Adrenal gland (tissue), 12 donors: Measurements from ENCODE around the gene UBXN1. TPM values are rescaled to one million over a fixed set of nuclear protein-coding genes. Genes with fewer than 3 reads are reported as not detected.
A peak's percentile ranks its signal among the peaks of the same experiment; 100 is the strongest.
"Not testable (repeated sequence)": the region's sequence is repeated elsewhere in the genome, so short reads cannot be mapped to it uniquely, and the experiment has no call there.

Experiments
- DNase-seq, 7 donors: peaks; one replicate each; pipeline ENCODE4 v3.0.0-alpha.2; 2019 to 2020
- H3K27ac ChIP-seq, 5 donors: fragments of 200-600 bp; sonication (generic) in 4 of 5; 1 replicate in 3 of 5; 2 replicates in 2 of 5; pipeline versions ENCODE4 v1.5.1 to v1.8.0; 2016 to 2020; ENCODE audit warnings: mild to moderate bottlenecking in 1 of 5
- H3K27me3 ChIP-seq: fragments of 200-600 bp; 2 replicates; pipeline ENCODE4 v1.8.0; 2021
- H3K36me3 ChIP-seq, 2 donors: fragments of 200-600 bp; replicated peaks in 1 of 2; 1 replicate in 1 of 2; 2 replicates in 1 of 2; pipeline versions ENCODE4 v1.5.1 to v1.8.0; 2018 to 2022
- H3K4me1 ChIP-seq, 2 donors: fragments of 200-600 bp; replicated peaks in 1 of 2; 1 replicate in 1 of 2; 2 replicates in 1 of 2; pipeline versions ENCODE4 v1.5.1 to v1.8.0; 2018 to 2021
- H3K4me3 ChIP-seq, 4 donors: fragments of 200-600 bp; sonication (generic) in 3 of 4; one replicate each; pipeline ENCODE4 v1.5.1; 2016 to 2018
- H3K9me3 ChIP-seq, 3 donors: fragments of 200-600 bp; sonication (generic) in 1 of 3; replicated peaks in 1 of 3; 1 replicate in 2 of 3; 2 replicates in 1 of 3; pipeline versions ENCODE4 v1.5.1 to v1.8.0; 2016 to 2021
- CTCF ChIP-seq, 6 experiments: fragments of 450-650 bp in 4 of 6; fragments of 200-600 bp in 2 of 6; sonication (generic) in 1 of 6; IDR thresholded peaks; 1 replicate in 5 of 6; 2 replicates in 1 of 6; pipeline versions ENCODE4 v1.5.1 to v1.8.0; 2016 to 2021; ENCODE audit warnings: antibody characterized with exemption in 6 of 6, mild to moderate bottlenecking in 2 of 6, moderate library complexity in 1 of 6
- POLR2A ChIP-seq, 2 donors: fragments of 450-650 bp; IDR thresholded peaks; one replicate each; pipeline ENCODE4 v1.6.1; 2017; ENCODE audit warnings: antibody characterized with exemption in 2 of 2, mild to moderate bottlenecking in 2 of 2, moderate library complexity in 1 of 2
- WGBS, 4 donors: extraction: QIAGEN DNeasy Blood & Tissue Kit in 2 of 4; methylation state at CpG; one replicate each; pipeline versions ENCODE4 v1.1.5 to v1.1.7; 2013 to 2017; 5-methylcytosine and 5-hydroxymethylcytosine counted together
- intact Hi-C, 2 donors: fragments of 100-400 bp; cut with DNase I; formaldehyde crosslinking; loops; one replicate each; pipeline versions ENCODE4 v1.14.1 to v1.15.0; 2022 to 2023
- polyA plus RNA-seq, 3 donors: library from polyadenylated mRNA; stranded (reverse); fragments of 200-250 nt in 2 of 3; fragments of 350-450 nt in 1 of 3; fragmentation: Illumina TruSeq in 1 of 3; extraction: RNeasy Lipid Tissue Mini Kit (QIAGEN cat#74804) in 1 of 3; gene quantifications; one replicate each; pipeline ENCODE4 v1.2.3, GENCODE V29; 2013 to 2014
- total RNA-seq, 9 donors: library from RNA; depleted of rRNA in 4 of 9; stranded (reverse); fragments of >200 nt in 4 of 9; fragments of 120-200 nt in 1 of 9; fragmentation: NEBNext Ultra II Directional in 1 of 9; extraction: Animal tissue kit (Norgen Biotek cat#: 25700) in 1 of 9; gene quantifications; one replicate each; pipeline versions ENCODE4 v1.1.0 to v1.2.4, GENCODE V29; 2013 to 2023
- donor health status: healthy with polysubstance abuse.
- donor health status: Bipolar disorder and iron deficiency.
- donor health status: DM: yes; HTN: yes; CAD: no.
- donor health status: DM: no; HTN: no; CAD: no.
- donor health status: DM: no; HTN: no; CAD: no.
- donor health status: DM: yes; HTN: yes; CAD: no.

Gene UBXN1
- total and polyA plus RNA-seq, 12 donors, result 81.3 to 308 (median 153) TPM

DNA sequence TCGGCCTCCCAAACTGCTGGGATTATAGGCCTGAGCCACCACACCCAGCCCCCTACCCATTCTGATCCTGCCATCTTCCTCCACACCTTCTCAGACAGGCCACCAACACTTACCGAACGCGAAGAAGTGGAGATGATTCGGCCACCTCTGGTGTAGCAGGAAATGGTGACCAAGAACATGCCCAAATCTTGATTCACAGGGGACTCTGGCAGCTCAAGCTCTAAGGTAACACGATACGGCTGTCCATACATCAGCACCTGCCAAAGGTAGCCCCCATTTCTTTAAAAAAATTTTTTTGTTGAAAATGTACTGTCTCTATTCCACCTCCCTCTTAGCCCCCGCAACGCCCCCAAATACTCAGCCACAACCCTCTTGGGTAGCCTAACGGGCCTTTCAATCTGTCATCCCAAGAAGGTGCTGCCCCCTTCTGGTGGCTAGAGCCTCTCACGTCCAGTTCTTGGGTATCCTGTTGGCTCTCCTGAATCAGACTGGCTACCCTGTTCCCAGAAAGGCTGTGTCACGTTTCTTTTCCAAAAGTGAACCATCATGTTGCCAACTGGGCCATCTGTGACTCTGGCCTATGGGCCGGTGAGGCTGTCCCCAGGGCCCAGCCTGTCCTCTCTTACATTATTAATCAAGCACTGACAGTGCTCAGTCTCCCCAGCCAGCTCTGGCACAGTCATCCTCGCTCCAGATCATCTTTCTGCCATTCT, 15.7 kb upstream of the UBXN1 start:
- TF ChIP-seq POLR2A (IDR thresholded peaks at IDR 0.05) (peak in 1 of 2 donors; percentile 15), CTCF (IDR thresholded peaks at IDR 0.05) (peak; percentile 70 to 88 (median 84))
- H3K9me3 ChIP-seq, result no peaks in the 10 kb centered on the region
- no peaks in the 10 kb centered on the region for H3K27me3 ChIP-seq
- H3K36me3 ChIP-seq, result peaks cover 0 to 35% of the 10 kb centered on the region in 2 donors
- intact Hi-C loops, result loop anchor here in 1 of 2 donors (5.0 kb wide), 1 partner anchor 312 kb away; no protein-coding TSS in a partner anchor
- 38 to 48% (median 42%) methylated on average over 14 of the region's 14 CpGs for WGBS, 4 donors
- H3K4me1 ChIP-seq, result peaks cover 0 to 2% of the 10 kb centered on the region in 2 donors
- DNase-seq, result peak; percentile 84 to 95 (median 92)
- no peak overlapping the region for H3K4me3 ChIP-seq
- peak overlapping the region in 3 of 5 donors; percentile 22 to 62 (median 59) for H3K27ac ChIP-seq

- 65 to 80% (median 75%) methylated on average over 2 to 4 of the region's 4 CpGs for WGBS, 4 donors
- H3K36me3 ChIP-seq, result peaks cover 0 to 36% of the 10 kb centered on the region in 2 donors
- intact Hi-C loops, result loop anchor here in 1 of 2 donors (5.0 kb wide), 1 partner anchor 311 kb away; no protein-coding TSS in a partner anchor
Measured at GRCh38 chr11:62693624-62694023, 14.8 kb upstream of the UBXN1 start.

DNA sequence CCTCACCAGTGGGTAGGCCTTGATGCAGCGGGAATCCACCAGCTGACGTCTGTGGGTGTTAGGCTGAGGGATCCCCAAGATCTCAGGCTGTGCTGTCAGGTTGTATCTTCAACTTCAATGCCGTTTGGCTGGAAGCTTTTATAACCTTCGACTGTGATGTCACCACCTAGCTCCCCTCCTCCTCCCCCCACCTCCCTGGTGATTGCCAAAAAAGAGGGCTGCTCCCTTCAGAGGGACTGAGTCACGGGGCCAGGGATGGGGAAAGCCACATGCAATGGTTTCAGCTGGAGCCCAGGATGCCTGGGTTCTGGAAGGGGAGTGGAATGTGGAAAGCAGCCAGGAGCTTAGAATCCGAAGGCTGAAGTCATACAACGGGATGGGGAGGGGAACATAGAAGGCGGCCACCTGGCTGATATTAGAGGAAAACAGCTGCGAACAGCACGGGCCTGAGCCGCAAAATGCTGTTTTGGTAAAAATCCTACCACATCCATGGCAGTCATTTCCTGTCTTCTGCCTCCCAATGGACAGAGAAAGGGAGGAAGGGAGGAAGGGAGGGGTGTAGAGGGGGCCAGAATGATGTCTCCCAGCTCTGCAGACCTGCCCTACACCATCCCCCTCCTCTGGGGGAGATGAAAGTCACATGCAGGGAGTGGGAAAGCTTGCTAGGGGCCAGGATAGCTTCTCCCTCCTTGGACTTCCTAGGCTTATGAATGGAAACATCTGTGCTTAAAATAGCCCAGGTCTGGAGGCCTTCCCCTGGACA, 10.7 kb upstream of the UBXN1 start, which contains the start of gene LRRN4CL:
Gene LRRN4CL, minus strand, starts transcription at position 110 of the 763 bp plus-strand sequence. CDS start 1,022 bp downstream, outside the sequence.
- peak; percentile 79 to 95 (median 89) for DNase-seq
- H3K27me3 ChIP-seq, result no peaks in the 10 kb centered on the region
- peaks cover 4 to 23% of the 10 kb centered on the region in 2 donors for H3K4me1 ChIP-seq
- TF ChIP-seq POLR2A (IDR thresholded peaks at IDR 0.05) (peak; percentile 33 to 71), CTCF (IDR thresholded peaks at IDR 0.05) (no peak)
- peak within 1 kb of the TSS; percentile 35 to 77 (median 54) for H3K27ac ChIP-seq
- intact Hi-C loops, result loop anchor here in 1 of 2 donors (5.0 kb wide), 1 partner anchor 307 kb away; no protein-coding TSS in a partner anchor
- 25 to 39% (median 32%) methylated on average over 10 to 11 of the region's 11 CpGs for WGBS, 4 donors
- H3K9me3 ChIP-seq, result no peaks in the 10 kb centered on the region
- peaks cover 0 to 36% of the 10 kb centered on the region in 2 donors for H3K36me3 ChIP-seq
- H3K4me3 ChIP-seq, result peak within 1 kb of the TSS in 1 of 4 donors; percentile 31

More at GRCh38 chr11:62693624-62694023, 14.8 kb upstream of the UBXN1 start:
- H3K27me3 ChIP-seq, H3K27ac ChIP-seq, H3K9me3 ChIP-seq, H3K4me3 ChIP-seq, DNase-seq: not testable (repeated sequence)
- H3K4me1 ChIP-seq, result peaks cover 4 to 12% of the 10 kb centered on the region in 2 donors

DNA sequence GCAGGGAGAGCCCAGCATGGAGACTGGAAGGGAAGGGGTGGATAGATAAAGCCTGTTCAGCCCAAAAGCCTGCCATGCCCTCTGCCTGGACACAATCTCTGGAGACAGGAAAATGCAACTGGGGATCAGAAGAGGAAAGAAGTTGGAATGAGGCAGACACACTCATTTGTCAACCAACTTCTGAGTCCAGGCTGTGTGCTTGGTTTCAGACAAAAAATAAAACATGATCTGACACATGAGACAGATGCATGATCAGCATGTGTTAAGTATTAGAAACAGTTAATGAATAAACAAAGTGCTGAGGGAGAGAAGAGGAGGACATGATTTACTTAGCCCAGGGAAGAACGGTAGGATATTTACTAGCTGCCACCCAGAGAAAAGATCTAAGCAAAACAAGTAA, 9.6 kb upstream of the UBXN1 start:
- Histone ChIP-seq H3K4me3 (peak overlapping the region in 1 of 4 donors; percentile 31), H3K9me3 (no peaks in the 10 kb centered on the region)
- intact Hi-C loops, result no loop called here

More for the DNA sequence above, 9.6 kb upstream of the UBXN1 start:
- no peak for DNase-seq
- H3K4me1 ChIP-seq, result peaks cover 4 to 23% of the 10 kb centered on the region in 2 donors
- 20 to 40% (median 34%) methylated on average over 1 of the region's 1 CpG for WGBS, 4 donors
- no peaks in the 10 kb centered on the region for H3K27me3 ChIP-seq
- no peak for TF ChIP-seq CTCF (IDR thresholded peaks at IDR 0.05)
- TF ChIP-seq POLR2A (IDR thresholded peaks at IDR 0.05), result no peak
- peaks cover 0 to 36% of the 10 kb centered on the region in 2 donors for H3K36me3 ChIP-seq
- peak overlapping the region in 2 of 5 donors; percentile 54 to 62 for H3K27ac ChIP-seq
